Panc1 (cell line): Measurements from ENCODE around the gene IGFL3. TPM values are rescaled to one million over a fixed set of nuclear protein-coding genes. Genes with fewer than 3 reads are reported as not detected.

Source experiments
- ATAC-seq: fragments of 200-7000 bp; cut with Tn5 transposase; 2 replicates; pipeline ENCODE4 v1.9.1; 2020; ENCODE audit warnings: mild to moderate bottlenecking, moderate library complexity
- BruUV-seq: library from RNA; stranded (reverse); fragments of 400-500 nt; replicated peaks from 2 replicates; lab custom pipeline; 2021; lab: Mats Ljungman, UMichigan
- CTCF ChIA-PET: fragments of 300-600 bp; sonication (Branson Sonifier 250); formaldehyde crosslinking; loops from one replicate; lab custom pipeline; 2022; ENCODE audit warnings: antibody characterized with exemption; lab: Charles Lee
- POLR2A ChIA-PET: fragments of 300-600 bp; sonication (Branson Sonifier 250); formaldehyde crosslinking; loops from one replicate; lab custom pipeline; 2022; ENCODE audit warnings: antibody characterized with exemption; lab: Charles Lee
- DNase-seq: peaks from one replicate; pipeline ENCODE4 v3.0.0-alpha.2; 2010; ENCODE audit warnings: low read depth, low spot score
- H3K27ac ChIP-seq: 2 replicates; pipeline ENCODE4 v1.5.1; 2011; ENCODE audit warnings: mild to moderate bottlenecking, low read length, inconsistent platforms
- H3K27me3 ChIP-seq: fragments of 200-500 bp; sonication (Bioruptor generic); 2 replicates; pipeline ENCODE4 v1.6.0; 2014; ENCODE audit warnings: low read length, inconsistent platforms; ENCODE audit not compliant: control insufficient read depth, insufficient read depth
- H3K36me3 ChIP-seq: fragments of 200-500 bp; sonication (Bioruptor generic); 2 replicates; pipeline ENCODE4 v1.5.1; 2014; ENCODE audit warnings: inconsistent platforms, mild to moderate bottlenecking, low read length, moderate library complexity; ENCODE audit not compliant: control insufficient read depth, insufficient read depth
- H3K4me1 ChIP-seq: 2 replicates; pipeline ENCODE4 v1.5.1; 2011; ENCODE audit warnings: inconsistent platforms, mild to moderate bottlenecking, low read length, moderate library complexity; ENCODE audit not compliant: control insufficient read depth, insufficient read depth
- H3K4me3 ChIP-seq, 2 experiments: 2 replicates each; pipeline ENCODE4 v1.5.1; 2011 to 2012; ENCODE audit warnings: low read depth in 2 of 2, low read length in 2 of 2, mild to moderate bottlenecking in 2 of 2, inconsistent platforms in 1 of 2, moderate library complexity in 1 of 2
- H3K9me3 ChIP-seq: fragments of 200-500 bp; sonication (Bioruptor generic); 2 replicates; pipeline ENCODE4 v1.5.1; 2014; ENCODE audit warnings: low read depth, mild to moderate bottlenecking, inconsistent platforms, low read length, moderate library complexity; ENCODE audit not compliant: control insufficient read depth, insufficient read depth
- CTCF ChIP-seq: fragments of 450-650 bp; IDR thresholded peaks from 2 replicates; pipeline ENCODE4 v1.5.1; 2017; ENCODE audit warnings: mild to moderate bottlenecking
- POLR2AphosphoS5 ChIP-seq: IDR thresholded peaks from 2 replicates; pipeline ENCODE4 v1.6.1; 2012; ENCODE audit warnings: mild to moderate bottlenecking, low read depth, low read length, moderate library complexity
- SIN3A ChIP-seq: IDR thresholded peaks from 2 replicates; pipeline ENCODE4 v1.6.1; 2012; ENCODE audit warnings: low read depth, mild to moderate bottlenecking, low read length, moderate library complexity, borderline replicate concordance; ENCODE audit not compliant: insufficient read depth
- TCF7L2 ChIP-seq: IDR thresholded peaks from 2 replicates; pipeline ENCODE4 v1.6.1; 2011; ENCODE audit warnings: mild to moderate bottlenecking, low read depth, low read length, inconsistent platforms
- in situ Hi-C: cut with HindIII; loops from 2 replicates; pipeline ENCODE4 v1.10.0; 2016; ENCODE audit warnings: low sequenced_read_pairs, low pct_unique_long_range_greater_than_20kb
- intact Hi-C: fragments of 100-400 bp; cut with micrococcal nuclease; formaldehyde crosslinking; loops from one replicate; pipeline ENCODE4 v1.10.0; 2022; ENCODE audit not compliant: unreplicated experiment
- total RNA-seq: library from RNA; stranded (reverse); gene quantifications from one replicate; pipeline ENCODE4 v1.2.1, GENCODE V29; 2021; ENCODE audit not compliant: unreplicated experiment
- TF ChIP-seq, protein P1 (sequence below), 2 experiments: IDR thresholded peaks; 2 replicates each; pipeline ENCODE4 v1.6.1; 2011 to 2012; ENCODE audit warnings: low read depth in 2 of 2, control low read depth in 1 of 2, low read length in 1 of 2, mild to moderate bottlenecking in 1 of 2, moderate library complexity in 1 of 2; ENCODE audit not compliant: insufficient read depth in 1 of 2

IGFL3 gene
- total RNA-seq, 1 experiment from 2014 or later, result not detected

- no peak for ATAC-seq
- TF ChIP-seq, protein P1, sequence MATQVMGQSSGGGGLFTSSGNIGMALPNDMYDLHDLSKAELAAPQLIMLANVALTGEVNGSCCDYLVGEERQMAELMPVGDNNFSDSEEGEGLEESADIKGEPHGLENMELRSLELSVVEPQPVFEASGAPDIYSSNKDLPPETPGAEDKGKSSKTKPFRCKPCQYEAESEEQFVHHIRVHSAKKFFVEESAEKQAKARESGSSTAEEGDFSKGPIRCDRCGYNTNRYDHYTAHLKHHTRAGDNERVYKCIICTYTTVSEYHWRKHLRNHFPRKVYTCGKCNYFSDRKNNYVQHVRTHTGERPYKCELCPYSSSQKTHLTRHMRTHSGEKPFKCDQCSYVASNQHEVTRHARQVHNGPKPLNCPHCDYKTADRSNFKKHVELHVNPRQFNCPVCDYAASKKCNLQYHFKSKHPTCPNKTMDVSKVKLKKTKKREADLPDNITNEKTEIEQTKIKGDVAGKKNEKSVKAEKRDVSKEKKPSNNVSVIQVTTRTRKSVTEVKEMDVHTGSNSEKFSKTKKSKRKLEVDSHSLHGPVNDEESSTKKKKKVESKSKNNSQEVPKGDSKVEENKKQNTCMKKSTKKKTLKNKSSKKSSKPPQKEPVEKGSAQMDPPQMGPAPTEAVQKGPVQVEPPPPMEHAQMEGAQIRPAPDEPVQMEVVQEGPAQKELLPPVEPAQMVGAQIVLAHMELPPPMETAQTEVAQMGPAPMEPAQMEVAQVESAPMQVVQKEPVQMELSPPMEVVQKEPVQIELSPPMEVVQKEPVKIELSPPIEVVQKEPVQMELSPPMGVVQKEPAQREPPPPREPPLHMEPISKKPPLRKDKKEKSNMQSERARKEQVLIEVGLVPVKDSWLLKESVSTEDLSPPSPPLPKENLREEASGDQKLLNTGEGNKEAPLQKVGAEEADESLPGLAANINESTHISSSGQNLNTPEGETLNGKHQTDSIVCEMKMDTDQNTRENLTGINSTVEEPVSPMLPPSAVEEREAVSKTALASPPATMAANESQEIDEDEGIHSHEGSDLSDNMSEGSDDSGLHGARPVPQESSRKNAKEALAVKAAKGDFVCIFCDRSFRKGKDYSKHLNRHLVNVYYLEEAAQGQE (IDR thresholded peaks at IDR 0.05; ENCODE audit: insufficient read depth in 1 of 2, low read depth in 2 of 2, low read length in 1 of 2), result no peak
- no peak for TF ChIP-seq SIN3A
- TF ChIP-seq POLR2AphosphoS5, result no peak
- TF ChIP-seq TCF7L2, result no peak
- no peak for TF ChIP-seq CTCF
- intact Hi-C loops, result no loop called here
Measured at GRCh38 chr19:46147166-46147740, 22.8 kb upstream of the IGFL3 start.

DNA sequence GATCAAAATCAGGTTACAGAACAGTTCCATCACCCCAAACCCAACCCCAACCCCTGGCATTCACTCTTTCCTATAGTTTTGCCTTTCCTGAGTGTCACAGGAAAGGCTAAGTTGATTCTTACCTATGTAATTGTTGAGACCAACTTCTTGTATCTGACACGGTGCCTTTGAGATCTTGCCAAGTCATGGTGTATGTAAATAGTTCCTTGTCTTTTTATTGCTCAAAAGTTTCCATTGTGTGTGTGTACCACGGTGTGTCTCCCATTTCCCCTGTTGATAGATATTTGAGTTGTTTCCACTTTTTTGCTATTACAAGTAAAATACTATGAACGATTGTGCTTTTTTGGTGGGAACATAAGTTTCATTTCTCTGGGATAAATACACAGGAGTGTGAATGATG lies 20.3 kb upstream of the IGFL3 start:
- in situ Hi-C loops, result no loop called here
- TF ChIP-seq SIN3A (no peak), POLR2AphosphoS5 (no peak), TCF7L2 (no peak), CTCF (no peak)
- TF ChIP-seq, protein P1 (IDR thresholded peaks at IDR 0.05; ENCODE audit: insufficient read depth in 1 of 2, low read depth in 2 of 2, low read length in 1 of 2), result no peak
- CTCF ChIA-PET, result no interaction called here
- ATAC-seq (no peak), DNase-seq (no peak)
- H3K27ac ChIP-seq, result no peak overlapping the region
- H3K36me3 ChIP-seq, result no peaks in the 10 kb centered on the region
- intact Hi-C loops, result no loop called here
- POLR2A ChIA-PET, result no interaction called here
- H3K9me3 ChIP-seq, result no peaks in the 10 kb centered on the region
- no TSS peak for BruUV-seq
- no peaks in the 10 kb centered on the region; the same call in 1 of the 2 replicates for H3K27me3 ChIP-seq
- H3K4me3 ChIP-seq, result no peak overlapping the region
- H3K4me1 ChIP-seq, result no peaks in the 10 kb centered on the region

More at GRCh38 chr19:46147166-46147740, 22.8 kb upstream of the IGFL3 start:
- POLR2A ChIA-PET, result no interaction called here
- DNase-seq, result no peak
- no TSS peak for BruUV-seq
- CTCF ChIA-PET, result no interaction called here
- H3K27ac ChIP-seq, result no peak overlapping the region
- no peaks in the 10 kb centered on the region for H3K9me3 ChIP-seq
- no peaks in the 10 kb centered on the region for H3K36me3 ChIP-seq
- H3K4me1 ChIP-seq, result no peaks in the 10 kb centered on the region
- in situ Hi-C loops, result no loop called here
- peaks cover 2% of the 10 kb centered on the region; the same call in 1 of the 2 replicates for H3K27me3 ChIP-seq
- no peak overlapping the region for H3K4me3 ChIP-seq
